Ovary (tissue), 9 donors: ENCODE data around the gene CXCL14. TPM values are rescaled to one million over a fixed set of nuclear protein-coding genes. Genes with fewer than 3 reads are reported as not detected.

Experiments
- DNase-seq, 5 donors: peaks; one replicate each; pipeline ENCODE4 v3.0.0-alpha.2; 2019 to 2020
- H3K27ac ChIP-seq, 2 donors: fragments of 200-600 bp; one replicate each; pipeline versions ENCODE4 v1.5.1 to v1.8.0; 2019 to 2022
- H3K27me3 ChIP-seq: fragments of 200-600 bp; one replicate; pipeline ENCODE4 v1.8.0; 2022
- H3K36me3 ChIP-seq: fragments of 200-600 bp; sonication (generic); one replicate; pipeline ENCODE4 v1.5.1; 2019
- H3K4me1 ChIP-seq: one replicate; pipeline ENCODE4 v1.8.1; 2013; ENCODE audit warnings: mild to moderate bottlenecking, moderate library complexity; ENCODE audit not compliant: insufficient read depth
- H3K4me3 ChIP-seq: fragments of 200-600 bp; sonication (generic); one replicate; pipeline ENCODE4 v1.5.1; 2017
- H3K9me3 ChIP-seq, 2 donors: fragments of 200-600 bp in 1 of 2; sonication (generic) in 1 of 2; one replicate each; pipeline versions ENCODE4 v1.5.1 to v1.8.1; 2013 to 2019; ENCODE audit warnings: mild to moderate bottlenecking in 1 of 2, moderate library complexity in 1 of 2
- CTCF ChIP-seq, 3 donors: fragments of 450-650 bp in 2 of 3; fragments of 200-600 bp in 1 of 3; IDR thresholded peaks; one replicate each; pipeline versions ENCODE4 v1.5.1 to v1.8.0; 2016 to 2022; ENCODE audit warnings: antibody characterized with exemption in 3 of 3, mild to moderate bottlenecking in 1 of 3
- EP300 ChIP-seq: sonication (generic); formaldehyde crosslinking; IDR thresholded peaks from one replicate; pipeline ENCODE4 v1.6.1; 2017; ENCODE audit warnings: antibody characterized with exemption
- POLR2A ChIP-seq: fragments of 450-650 bp; IDR thresholded peaks from one replicate; pipeline ENCODE4 v1.6.1; 2017; ENCODE audit warnings: antibody characterized with exemption, mild to moderate bottlenecking, moderate library complexity
- WGBS, 3 donors: extraction: QIAGEN DNeasy Blood & Tissue Kit in 1 of 3; methylation state at CpG; one replicate each; pipeline versions ENCODE4 v1.1.5 to v1.1.7; 2013 to 2017; 5-methylcytosine and 5-hydroxymethylcytosine counted together
- intact Hi-C, 4 donors: fragments of 100-400 bp; cut with DNase I; formaldehyde crosslinking; loops; one replicate each; pipeline versions ENCODE4 v1.11.0 to v1.15.1; 2022 to 2023
- polyA plus RNA-seq, 2 donors: library from polyadenylated mRNA; stranded (reverse); fragments of 200-250 nt in 1 of 2; fragments of 350-450 nt in 1 of 2; fragmentation: Illumina TruSeq in 1 of 2; extraction: RNeasy Lipid Tissue Mini Kit (QIAGEN cat#74804) in 1 of 2; gene quantifications; one replicate each; pipeline ENCODE4 v1.2.3, GENCODE V29; 2013 to 2014
- total RNA-seq, 7 donors: library from RNA; depleted of rRNA in 2 of 7; stranded (reverse); fragments of >200 nt in 2 of 7; fragmentation: NEBNext Ultra II Directional in 3 of 7; extraction: Animal tissue kit (Norgen Biotek cat#: 25700) in 3 of 7; gene quantifications; one replicate each; pipeline versions ENCODE4 v1.1.0 to v1.2.4, GENCODE V29; 2016 to 2023
- donor health status: DM: no; HTN: no; CAD: no; lungs with moderate emphysema.
- donor health status: DM: no; HTN: no; CAD: no.
- donor health status: Bipolar disorder and iron deficiency.
- donor health status: DM: yes; HTN: yes; CAD: no.
- donor health status: DM: no; HTN: no; CAD: no.
- donor health status: DM: yes; HTN: yes; CAD: no.

CXCL14 gene
- total and polyA plus RNA-seq, 9 donors: 0.10 to 23.3 (median 2.8) TPM

- Histone ChIP-seq H3K4me1 (no peaks in the 10 kb centered on the region), H3K4me3 (no peak overlapping the region), H3K36me3 (no peaks in the 10 kb centered on the region), H3K9me3 (no peaks in the 10 kb centered on the region), H3K27ac (no peak overlapping the region), H3K27me3 (no peaks in the 10 kb centered on the region)
- intact Hi-C loops: no loop called here
- TF ChIP-seq EP300: no peak
- no peak for TF ChIP-seq POLR2A
- no peak for TF ChIP-seq CTCF (IDR thresholded peaks at IDR 0.05)
- no peak for DNase-seq
- 72 to 89% (median 84%) methylated on average over 2 of the region's 2 CpGs for WGBS, 3 donors
These were observed 15.7 kb upstream of the CXCL14 start for GRCh38 chr5:135594416-135594960.

GRCh38 chr5:135593886-135594285 is 15.1 kb upstream of the CXCL14 start:
- 66 to 76% (median 68%) methylated on average over 2 of the region's 2 CpGs for WGBS, 3 donors
- H3K27ac ChIP-seq: no peak overlapping the region
- DNase-seq: no peak
- TF ChIP-seq EP300: no peak
- no peak for TF ChIP-seq CTCF (IDR thresholded peaks at IDR 0.05)
- no peak for TF ChIP-seq POLR2A
- no peak overlapping the region for H3K4me3 ChIP-seq
- H3K27me3 ChIP-seq: no peaks in the 10 kb centered on the region
- H3K36me3 ChIP-seq: no peaks in the 10 kb centered on the region
- no peaks in the 10 kb centered on the region for H3K9me3 ChIP-seq
- H3K4me1 ChIP-seq: no peaks in the 10 kb centered on the region
- intact Hi-C loops: no loop called here

DNA sequence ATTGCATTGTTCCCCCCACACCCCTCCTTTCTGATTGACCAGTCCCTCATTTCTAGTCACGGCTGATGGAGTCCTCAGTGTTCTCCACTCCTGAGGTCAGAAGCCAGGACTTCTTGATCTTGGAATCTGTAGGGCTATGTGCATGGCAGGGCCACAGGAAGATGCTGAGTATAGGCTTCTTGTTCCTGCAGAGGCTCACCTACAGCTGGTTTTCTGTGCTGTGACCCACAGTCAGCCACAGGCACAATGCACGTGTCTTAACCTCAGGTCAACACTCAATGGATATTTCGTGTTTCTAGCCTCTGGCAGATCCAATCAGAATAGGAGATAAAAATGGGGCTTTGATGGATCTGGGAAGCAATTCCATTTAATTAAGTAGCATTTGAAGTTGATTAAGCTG is 14.3 kb upstream of the CXCL14 start:
- H3K27ac ChIP-seq: no peak overlapping the region
- DNase-seq: no peak
- 42 to 66% (median 65%) methylated on average over 3 of the region's 3 CpGs for WGBS, 3 donors
- H3K4me3 ChIP-seq: no peak overlapping the region
- no peaks in the 10 kb centered on the region for H3K36me3 ChIP-seq
- H3K27me3 ChIP-seq: no peaks in the 10 kb centered on the region
- H3K9me3 ChIP-seq: no peaks in the 10 kb centered on the region
- H3K4me1 ChIP-seq: no peaks in the 10 kb centered on the region
- TF ChIP-seq CTCF (IDR thresholded peaks at IDR 0.05): no peak
- TF ChIP-seq EP300: no peak
- TF ChIP-seq POLR2A: no peak
- intact Hi-C loops: no loop called here

- no peak overlapping the region for H3K4me3 ChIP-seq
- no peaks in the 10 kb centered on the region for H3K4me1 ChIP-seq
- intact Hi-C loops: no loop called here
- H3K27ac ChIP-seq: no peak overlapping the region
- no peak for TF ChIP-seq CTCF (IDR thresholded peaks at IDR 0.05)
- TF ChIP-seq POLR2A: no peak
- no peak for TF ChIP-seq EP300
- no peaks in the 10 kb centered on the region for H3K36me3 ChIP-seq
- no peak for DNase-seq
- H3K9me3 ChIP-seq: no peaks in the 10 kb centered on the region
- H3K27me3 ChIP-seq: no peaks in the 10 kb centered on the region
- 70 to 75% (median 71%) methylated on average over 6 of the region's 6 CpGs for WGBS, 3 donors
These were observed 13.7 kb upstream of the CXCL14 start for GRCh38 chr5:135592312-135593045.
